Measurements from ENCODE around the gene PTPN11.
"Not testable (repeated sequence)": the region's sequence is repeated elsewhere in the genome, so short reads cannot be mapped to it uniquely, and the experiment has no call there.

Gene PTPN11

DNA sequence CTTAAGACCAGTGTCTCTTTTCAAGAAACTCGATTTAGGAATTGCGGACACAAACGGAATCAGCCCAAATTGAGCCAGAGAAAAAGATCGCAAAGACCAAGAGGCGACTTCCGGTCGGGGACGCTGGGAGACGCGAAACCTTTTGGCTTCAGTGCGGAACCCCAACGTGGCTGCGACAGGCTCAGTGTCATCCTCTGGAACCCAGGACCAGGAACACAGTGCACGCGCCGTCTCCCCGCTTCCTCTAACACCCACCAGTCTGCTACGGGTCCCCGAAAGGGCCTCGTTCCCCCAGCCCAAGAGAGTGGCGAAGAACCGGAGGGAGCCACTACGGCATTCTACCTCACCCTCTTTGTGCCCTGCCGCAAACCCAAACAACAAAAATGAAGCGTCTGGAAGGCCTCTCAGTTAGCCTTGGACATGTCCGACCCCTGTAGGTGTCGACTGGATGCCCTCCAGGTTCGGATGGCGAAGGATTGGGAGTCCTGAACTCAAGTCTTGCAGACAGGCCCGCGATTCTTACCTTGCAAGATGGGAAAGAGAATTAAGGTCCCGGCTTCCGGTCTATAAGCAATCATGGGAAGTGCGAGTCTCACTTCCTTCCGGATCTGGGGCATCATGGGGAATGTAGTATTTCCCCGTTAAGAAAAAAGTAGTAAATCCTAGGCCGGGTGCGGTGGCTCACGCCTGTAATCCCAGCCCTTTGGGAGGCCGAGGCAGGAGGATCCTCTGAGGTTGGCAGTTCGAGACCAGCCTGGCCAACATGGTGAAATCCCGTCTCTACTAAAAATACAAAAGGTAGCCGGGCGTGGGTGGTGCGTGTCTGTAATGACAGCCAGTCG lies 9.5 kb upstream of the PTPN11 start, which contains the start of gene RPL6:
Gene RPL6 (minus strand): TSS at position 542 of the 842 bp plus-strand sequence. CDS start 949 bp downstream, outside the sequence.
- DNase-seq = peak; percentile 89 to 97 (median 92)

- no peak for DNase-seq
Observed at GRCh38 chr12:112409906-112410244, 8.9 kb upstream of the PTPN11 start.

- no peak for DNase-seq
Observed at GRCh38 chr12:112413855-112414625, 4.7 kb upstream of the PTPN11 start.

- not testable (repeated sequence) for DNase-seq
Observed at GRCh38 chr12:112415457-112415856, 3.3 kb upstream of the PTPN11 start.

GRCh38 chr12:112418273-112418607 lies 507 bp upstream of the PTPN11 start:
- no peak for DNase-seq

DNA sequence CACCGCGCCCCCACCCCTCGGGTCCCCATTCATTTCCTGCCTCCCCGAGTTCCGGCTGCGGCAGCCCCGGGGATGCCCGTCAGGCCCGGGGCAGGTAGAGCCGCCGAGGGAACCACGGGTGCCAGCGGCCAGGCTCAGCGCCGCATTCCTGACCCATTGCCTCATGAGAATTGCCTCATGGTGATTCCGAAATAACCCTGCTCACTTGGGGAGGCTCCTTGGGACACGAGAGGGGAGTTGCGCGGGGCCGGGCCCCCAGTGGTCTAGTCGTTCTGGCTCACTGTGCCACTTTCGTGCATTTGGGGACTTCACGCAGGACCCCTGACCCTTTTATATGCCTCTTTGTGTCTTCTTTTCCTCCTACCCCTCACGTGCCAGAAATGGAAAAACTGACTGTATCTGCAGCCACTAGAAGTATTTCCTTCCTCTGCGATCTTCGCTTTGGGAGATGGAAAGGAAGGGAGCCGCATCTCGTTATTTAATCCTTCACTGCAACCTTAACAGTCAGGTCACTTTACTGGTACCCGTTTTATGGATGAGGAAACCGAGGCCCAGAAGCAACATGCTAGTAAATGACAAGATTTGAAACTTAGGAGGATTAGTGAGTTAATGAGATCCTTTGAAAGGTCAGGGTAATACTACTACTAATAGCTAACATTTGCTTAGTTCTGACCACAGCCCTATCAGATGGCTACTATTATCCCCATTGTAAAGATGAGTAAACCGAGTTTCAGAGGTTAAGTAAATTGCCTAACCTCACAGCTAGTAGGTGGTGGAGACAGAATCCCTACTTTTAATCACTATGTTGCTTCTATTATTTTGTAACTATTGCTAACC lies 768 bp downstream of the PTPN11 start:
- DNase-seq = peak; percentile 63 to 77 (median 72)

DNA sequence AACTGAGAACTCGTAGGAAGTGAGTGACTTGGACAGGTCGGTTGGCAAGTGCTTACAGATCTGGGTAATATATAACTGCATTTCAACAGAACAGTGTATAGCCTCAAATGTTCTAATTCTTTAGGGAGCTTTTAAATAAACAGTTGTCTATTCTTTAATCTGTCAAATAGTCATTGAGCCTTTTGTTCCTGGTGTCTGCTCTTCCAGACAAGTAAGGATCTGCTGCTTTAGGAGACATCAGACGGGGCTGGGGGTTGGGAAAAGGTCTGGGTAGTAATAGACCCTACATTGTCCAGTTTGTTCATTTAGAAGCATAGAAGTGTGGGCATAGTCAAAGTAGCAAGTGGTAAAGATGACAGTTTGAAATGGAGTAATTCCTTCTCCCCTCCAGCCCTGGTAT lies 2.0 kb downstream of the PTPN11 start:
- DNase-seq = no peak

GRCh38 chr12:112421363-112421762 lies 2.6 kb downstream of the PTPN11 start:
- DNase-seq = no peak

GRCh38 chr12:112422531-112422930 lies 3.8 kb downstream of the PTPN11 start:
- no peak for DNase-seq

DNA sequence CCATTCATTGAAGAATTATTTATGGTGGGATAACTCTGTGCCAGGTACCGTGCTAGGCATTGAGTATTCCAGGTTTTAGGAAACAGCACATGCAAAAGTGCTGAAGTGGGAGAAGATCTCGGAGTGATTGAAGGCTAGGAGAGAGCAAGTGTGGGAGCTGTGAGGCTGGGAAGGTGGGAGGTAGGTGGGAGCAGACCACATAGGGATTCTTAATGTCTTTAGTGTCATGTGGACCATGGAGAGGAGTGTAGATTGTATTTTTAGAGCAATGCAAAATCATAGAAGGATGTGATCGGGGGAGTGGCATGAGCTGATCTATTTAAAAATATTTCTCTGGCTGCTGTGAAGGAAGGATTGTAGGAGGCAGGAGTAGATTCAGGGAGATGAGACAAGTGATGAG lies 5.4 kb downstream of the PTPN11 start:
- DNase-seq = no peak

DNA sequence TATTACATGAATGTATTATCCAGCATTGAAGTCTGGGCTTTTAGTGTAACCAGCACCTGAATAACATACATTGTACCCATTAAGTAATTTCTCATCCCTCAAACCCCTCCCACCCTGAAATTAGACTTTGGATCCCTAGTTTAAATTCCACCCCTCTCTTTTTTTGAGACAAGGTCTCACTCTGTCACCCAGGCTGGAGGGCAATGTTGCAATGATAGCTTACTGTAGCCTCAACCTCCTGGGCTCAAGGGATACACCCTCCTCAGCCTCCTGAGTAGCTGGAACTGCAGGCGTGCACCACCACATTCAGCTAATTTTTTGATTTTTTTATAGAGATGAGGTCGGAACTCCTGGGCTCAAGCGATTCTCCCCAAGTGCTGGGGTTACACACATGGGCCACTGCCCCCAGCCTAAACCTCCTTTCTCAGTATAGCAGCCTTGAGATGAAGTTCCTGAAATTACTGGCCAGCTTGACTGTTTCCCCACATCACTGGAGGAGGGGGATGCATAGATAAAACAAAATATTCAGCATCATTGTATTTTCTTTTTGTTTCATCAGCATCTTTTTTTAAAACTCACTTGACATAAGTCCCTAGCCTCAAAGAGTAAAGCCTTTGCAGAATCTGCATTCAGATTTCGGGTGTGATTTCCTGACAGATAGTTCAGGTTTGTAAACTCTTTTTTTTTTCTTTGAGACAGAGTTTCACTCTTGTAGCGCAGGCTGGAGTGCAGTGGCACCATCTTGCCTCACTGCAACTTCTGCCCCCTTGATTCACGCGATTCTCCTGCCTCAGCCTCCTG lies 7.0 kb downstream of the PTPN11 start:
- DNase-seq = no peak

- DNase-seq = no peak
Observed at GRCh38 chr12:112427760-112428159, 9.0 kb downstream of the PTPN11 start.

DNA sequence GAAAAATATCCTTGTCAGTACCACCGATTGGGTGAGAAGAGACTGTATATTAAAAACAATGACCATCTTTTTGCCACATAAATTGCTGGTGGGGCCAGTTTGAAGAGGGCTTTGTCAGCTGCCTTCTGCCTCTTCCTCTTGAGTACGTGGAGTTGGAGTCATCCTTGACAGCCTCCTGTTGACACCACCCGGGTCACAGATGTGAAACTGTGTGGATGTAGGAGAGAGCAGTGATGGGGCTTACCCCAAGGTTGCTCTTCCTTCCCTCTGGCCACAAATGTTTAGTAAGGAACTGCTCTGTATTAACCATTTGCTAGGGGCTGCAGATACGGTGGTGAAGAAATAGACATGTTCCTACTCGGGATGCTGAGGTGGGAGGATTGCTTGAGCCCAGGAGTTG lies 12.2 kb downstream of the PTPN11 start:
- peak in 2 of 4 experiments; percentile 10 to 11 for DNase-seq

GRCh38 chr12:112431965-112432364 lies 13.2 kb downstream of the PTPN11 start:
- no peak for DNase-seq

DNA sequence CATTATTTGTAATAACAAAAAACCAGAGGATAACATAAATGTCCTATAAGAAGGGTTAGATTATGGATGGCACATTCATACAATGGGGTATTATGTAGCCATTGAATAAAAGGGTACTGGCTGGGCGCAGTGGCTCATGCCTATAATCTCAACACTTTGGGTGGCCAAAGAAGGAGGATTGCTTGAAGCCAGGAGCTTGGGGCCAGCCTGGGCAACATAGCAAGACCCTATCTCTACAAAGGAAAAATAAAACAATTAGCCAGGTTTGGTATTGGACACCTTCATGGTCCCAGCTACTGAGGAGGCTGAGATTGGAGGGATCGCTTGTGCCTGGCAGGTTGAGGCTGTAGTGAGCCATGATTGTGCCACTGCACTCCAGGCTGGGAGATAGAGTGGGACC lies 14.8 kb downstream of the PTPN11 start:
- no peak for DNase-seq

DNA sequence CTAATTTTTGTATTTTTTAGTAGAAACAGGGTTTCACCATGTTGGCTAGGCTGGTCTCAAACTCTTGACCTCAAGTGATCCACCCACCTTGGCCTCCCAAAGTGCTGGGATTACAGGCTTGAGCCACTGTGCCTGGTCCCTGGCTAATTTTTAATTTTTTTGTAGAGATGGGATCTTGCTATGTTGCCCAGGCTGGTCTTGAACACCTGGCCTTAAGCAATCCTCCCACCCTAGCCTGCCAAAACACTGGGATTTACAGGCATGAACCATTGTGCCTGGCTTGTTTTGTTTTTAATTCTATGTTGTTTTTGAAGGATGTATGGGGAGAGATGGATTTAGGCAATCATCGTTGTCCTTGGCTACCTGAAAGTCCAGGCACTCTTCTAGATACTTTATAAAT lies 19.9 kb downstream of the PTPN11 start:
- DNase-seq = not testable (repeated sequence)

DNA sequence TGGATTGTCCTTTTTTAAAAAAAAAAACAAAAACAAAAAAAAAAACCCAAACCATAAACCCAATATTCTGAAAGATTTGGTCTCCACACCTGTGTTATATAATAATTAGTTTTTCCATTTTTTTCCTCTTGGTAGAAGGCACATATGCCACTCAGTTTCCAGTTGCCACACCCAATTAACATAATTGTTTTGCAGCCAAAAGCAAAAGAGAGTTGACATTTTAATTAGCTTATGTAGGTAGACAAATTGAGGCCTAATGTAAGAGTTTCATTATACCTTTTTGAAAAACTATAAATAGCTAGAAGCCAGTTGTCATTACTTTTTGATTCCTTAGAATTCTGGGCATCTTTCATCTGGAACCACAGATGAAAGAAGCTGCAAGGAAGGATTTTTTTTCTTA lies 21.0 kb downstream of the PTPN11 start:
- no peak for DNase-seq

GRCh38 chr12:112440653-112441052 lies 21.9 kb downstream of the PTPN11 start:
- not testable (repeated sequence) for DNase-seq

DNA sequence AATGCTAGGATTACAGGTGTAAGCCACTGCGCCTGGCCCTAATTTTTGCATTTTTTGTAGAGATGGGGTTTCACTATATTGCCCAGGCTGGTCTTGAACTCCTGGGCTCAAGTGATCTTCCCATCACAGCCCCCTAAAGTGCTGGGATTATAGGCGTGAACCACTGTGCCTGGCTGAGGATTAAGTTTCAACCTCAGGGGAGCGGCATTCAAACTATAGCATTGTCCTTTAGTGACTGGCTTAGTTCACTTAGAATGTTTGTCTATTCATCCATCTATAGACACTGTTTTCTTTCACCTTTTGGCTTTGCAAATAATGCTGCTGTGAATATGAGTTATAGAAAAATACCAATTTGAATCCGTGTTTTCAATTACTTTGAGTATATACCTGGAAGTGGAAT lies 25.2 kb downstream of the PTPN11 start:
- no peak for DNase-seq

DNA sequence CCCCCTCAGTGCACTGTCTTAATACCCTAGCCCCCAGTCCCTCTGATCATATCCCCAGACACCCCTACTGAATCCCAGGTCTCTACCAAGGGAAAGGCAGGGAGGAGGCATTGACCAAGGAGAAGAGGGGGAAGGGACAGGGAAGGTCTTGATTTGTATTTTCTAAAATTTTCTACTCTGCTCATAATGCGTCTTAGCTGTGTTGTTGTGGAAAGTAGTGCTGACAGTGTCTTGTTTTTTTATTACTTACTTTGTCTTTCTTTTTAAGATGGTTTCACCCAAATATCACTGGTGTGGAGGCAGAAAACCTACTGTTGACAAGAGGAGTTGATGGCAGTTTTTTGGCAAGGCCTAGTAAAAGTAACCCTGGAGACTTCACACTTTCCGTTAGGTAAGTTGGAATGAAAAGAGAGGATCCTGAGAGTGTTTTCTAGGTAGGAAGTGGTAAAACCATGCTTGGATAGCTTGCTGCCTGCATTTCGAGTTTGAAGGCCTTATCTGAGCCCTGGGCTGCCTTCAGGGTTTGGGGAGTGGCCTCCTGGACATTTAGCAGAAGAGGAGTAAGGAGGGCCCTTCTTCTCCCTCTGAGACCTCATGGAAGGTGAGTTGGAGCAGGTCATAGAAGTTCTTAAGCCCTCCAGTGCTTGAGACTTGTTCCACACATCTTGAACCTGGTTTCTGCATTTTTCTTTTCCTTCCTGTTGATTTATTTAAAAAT lies 27.4 kb downstream of the PTPN11 start:
- DNase-seq = no peak

GRCh38 chr12:112447106-112447505 lies 28.4 kb downstream of the PTPN11 start:
- DNase-seq = peak in 2 of 4 experiments; percentile 11 to 12
